Measurements from ENCODE around the gene FSTL4.

GRCh38 chr5:133338504-133339355, 273.6 kb downstream of the FSTL4 start:
- TF ChIP-seq, protein P1, sequence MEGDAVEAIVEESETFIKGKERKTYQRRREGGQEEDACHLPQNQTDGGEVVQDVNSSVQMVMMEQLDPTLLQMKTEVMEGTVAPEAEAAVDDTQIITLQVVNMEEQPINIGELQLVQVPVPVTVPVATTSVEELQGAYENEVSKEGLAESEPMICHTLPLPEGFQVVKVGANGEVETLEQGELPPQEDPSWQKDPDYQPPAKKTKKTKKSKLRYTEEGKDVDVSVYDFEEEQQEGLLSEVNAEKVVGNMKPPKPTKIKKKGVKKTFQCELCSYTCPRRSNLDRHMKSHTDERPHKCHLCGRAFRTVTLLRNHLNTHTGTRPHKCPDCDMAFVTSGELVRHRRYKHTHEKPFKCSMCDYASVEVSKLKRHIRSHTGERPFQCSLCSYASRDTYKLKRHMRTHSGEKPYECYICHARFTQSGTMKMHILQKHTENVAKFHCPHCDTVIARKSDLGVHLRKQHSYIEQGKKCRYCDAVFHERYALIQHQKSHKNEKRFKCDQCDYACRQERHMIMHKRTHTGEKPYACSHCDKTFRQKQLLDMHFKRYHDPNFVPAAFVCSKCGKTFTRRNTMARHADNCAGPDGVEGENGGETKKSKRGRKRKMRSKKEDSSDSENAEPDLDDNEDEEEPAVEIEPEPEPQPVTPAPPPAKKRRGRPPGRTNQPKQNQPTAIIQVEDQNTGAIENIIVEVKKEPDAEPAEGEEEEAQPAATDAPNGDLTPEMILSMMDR (IDR thresholded peaks at IDR 0.05), result no peak
- TF ChIP-seq POLR2A (IDR thresholded peaks at IDR 0.05), result no peak

Measured in lower leg skin (tissue), 3 donors.